ENCODE measurements around the gene TAF9. TPM values are rescaled to one million over a fixed set of nuclear protein-coding genes. Genes with fewer than 3 reads are reported as not detected.
A peak's percentile ranks its signal among the peaks of the same experiment; 100 is the strongest.
"Not testable (repeated sequence)": the region's sequence is repeated elsewhere in the genome, so short reads cannot be mapped to it uniquely, and the experiment has no call there.

TAF9 gene
- total RNA-seq: 21.7 TPM

- peak; percentile 96 for DNase-seq
Observed at GRCh38 chr5:69369340-69370121, at the start of gene TAF9, which contains the start of the genes AK6 and RAD17. Gene TAF9, minus strand, starts transcription at chr5:69369520. Its CDS starts 3,783 bp downstream, at chr5:69365737. Gene AK6, minus strand, starts transcription at chr5:69369520. Its CDS starts 30 bp downstream, at chr5:69369490. Gene RAD17, plus strand, starts transcription at chr5:69369818. Its CDS starts 2,391 bp downstream, at chr5:69372209.

GRCh38 chr5:69418554-69418953 is 49.2 kb upstream of the TAF9 start:
- no peak for DNase-seq

GRCh38 chr5:69416699-69417098 is 47.4 kb upstream of the TAF9 start:
- no peak for DNase-seq

DNA sequence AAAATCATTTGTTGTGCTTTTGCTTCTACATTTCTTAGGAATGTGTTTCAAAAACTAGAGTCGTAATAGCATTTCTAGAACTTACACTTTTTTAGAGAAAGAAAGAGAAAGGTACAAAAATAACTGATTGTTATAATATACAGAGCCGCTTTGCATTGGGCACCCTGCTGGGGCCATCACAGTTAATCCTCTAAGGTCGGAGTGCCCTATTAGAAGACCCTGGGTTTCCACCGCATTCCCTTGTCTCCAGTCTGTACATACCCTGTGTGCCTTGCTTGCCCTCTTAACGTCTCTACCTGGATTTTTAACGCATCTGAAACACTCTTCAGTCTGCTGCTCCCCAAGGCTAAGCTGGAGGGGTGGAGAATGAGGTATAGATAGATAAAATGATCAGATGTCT is 46.9 kb upstream of the TAF9 start:
- DNase-seq: no peak

DNA sequence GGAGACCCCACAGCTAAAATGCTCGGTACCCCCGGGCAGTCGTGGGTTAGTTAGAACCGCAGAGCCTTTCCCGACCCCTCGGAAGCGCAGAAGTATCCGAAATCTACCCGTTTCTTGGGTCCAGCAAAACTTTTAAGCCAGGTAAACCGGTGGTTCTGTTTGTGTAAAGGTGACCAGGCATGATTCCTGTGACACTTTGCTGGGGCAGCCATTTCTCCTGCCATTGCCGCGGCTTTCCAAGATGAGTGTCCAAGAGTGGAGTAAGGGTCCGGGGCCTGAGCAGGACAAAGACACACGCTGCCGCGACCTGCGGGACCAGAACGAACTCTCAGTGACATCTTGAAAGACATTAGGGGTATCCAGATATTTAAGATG is 46.3 kb upstream of the TAF9 start:
- DNase-seq: no peak

GRCh38 chr5:69414885-69415583 is 45.7 kb upstream of the TAF9 start, which contains the start of gene MARVELD2:
Gene MARVELD2, plus strand, starts transcription at chr5:69415116. Its CDS starts 4,270 bp downstream, at chr5:69419386.
- DNase-seq: peak; percentile 61

GRCh38 chr5:69404659-69405330 is 35.5 kb upstream of the TAF9 start:
- no peak for DNase-seq

- no peak for DNase-seq
Observed at GRCh38 chr5:69378376-69378775, 9.1 kb upstream of the TAF9 start.

GRCh38 chr5:69374911-69375446 is 5.7 kb upstream of the TAF9 start:
- DNase-seq: no peak

DNA sequence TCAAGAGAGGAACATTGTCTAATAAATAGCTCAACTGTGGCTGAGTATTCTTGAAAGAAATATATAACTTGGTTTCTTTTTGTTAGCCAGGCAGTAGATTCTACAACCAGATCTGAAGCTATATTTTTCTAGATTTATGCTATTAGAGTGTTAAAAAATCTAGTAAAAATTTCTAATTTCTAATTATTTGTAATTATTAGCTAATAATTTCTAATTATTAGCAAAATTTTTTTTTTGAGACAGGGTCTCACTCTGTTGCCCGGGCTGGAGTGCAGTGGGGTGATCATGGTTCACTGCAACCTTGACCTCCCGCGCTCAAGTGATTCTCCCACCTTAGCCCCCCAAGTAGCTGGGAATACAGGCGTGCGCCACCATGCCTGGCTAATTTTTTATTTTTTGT is 3.1 kb upstream of the TAF9 start:
- DNase-seq: no peak

- not testable (repeated sequence) for DNase-seq
Observed at GRCh38 chr5:69370335-69370734, 1.0 kb upstream of the TAF9 start.

DNA sequence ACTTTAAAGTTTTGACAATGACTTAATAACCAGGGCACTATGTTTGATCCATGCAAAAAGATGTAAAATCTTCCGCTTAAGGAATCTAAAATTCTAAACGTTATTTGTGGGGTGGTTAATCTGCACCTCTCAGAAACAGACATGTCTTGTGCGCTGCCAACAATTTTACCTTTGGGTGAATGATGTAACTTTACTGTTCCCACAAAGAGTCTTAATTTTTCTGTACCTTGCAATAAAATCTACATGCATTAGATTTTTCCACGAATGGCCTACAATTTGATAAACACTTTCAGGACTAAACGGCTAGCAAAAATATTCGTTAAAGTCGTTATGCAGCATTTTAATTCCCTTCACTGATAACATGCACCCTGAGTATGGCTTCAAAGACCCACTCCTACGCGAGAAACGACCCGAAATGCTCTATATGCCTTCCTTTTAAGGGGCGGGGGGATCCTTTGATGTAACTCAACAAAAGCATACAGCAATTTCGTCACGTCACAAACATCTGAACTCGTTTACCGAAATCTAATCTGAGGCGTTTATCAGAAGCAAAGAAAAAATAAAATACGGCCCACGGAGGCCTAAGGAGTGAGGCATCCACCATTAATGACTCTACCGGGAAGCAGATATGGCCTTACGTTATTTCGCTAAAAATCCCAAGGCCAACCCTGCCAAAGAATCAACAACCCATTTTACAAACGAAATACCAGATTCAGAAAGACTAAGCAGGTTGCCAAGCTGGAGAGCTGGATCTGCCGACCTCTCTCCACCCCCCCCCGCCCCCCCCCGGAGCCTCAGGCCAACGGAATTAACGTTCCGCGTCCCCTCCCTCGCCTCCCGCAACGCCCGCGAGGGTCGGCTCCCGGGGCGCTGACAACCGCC is 621 bp downstream of the TAF9 start:
- no peak for DNase-seq

DNA sequence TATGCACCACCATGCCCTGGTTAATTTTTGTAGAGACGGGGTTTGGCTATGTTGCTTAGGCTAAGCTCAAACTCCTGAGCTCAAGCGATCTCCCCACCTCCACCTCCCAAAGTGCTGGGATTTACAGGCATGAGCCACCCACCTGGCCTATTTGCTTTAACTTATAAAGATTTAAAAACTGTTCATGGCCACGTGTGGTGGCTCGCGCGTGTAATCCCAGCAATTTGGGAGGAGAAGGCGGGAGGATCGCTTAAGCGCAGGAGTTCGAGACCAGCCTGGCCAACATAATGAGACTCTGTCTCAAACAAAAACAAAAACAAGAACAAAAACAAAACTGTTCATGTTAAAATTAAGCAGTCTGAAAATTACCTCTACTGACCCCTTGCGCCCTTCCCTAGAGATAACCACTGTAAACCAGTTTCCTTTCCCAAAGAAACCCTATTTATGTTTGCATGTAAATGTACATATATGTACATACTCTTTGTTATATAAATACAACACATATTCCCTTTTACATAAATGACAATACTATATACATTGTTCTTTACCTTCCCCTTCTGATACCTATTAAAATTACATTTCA is 1.5 kb downstream of the TAF9 start:
- DNase-seq: no peak

- DNase-seq: no peak
Observed at GRCh38 chr5:69364850-69365249, 4.5 kb downstream of the TAF9 start.

DNA sequence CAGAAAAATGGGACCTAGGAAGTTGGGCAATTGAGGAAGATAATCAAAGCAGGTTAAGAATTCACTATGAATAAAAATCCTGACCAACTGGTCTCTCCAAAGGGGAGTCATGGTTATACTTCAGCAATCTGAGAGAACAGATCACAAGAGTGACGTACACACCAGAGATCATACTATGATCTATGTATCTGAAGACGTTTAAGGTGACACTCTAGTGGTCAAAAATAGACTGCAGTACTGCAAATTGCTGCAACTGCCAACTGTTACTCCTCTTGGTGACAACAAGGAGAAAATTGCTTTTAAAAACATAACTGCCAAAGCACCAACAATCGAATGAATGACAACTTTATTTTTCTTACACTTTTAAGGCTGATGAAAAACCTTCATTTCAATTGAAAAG is 4.9 kb downstream of the TAF9 start:
- DNase-seq: no peak

- no peak for DNase-seq
Observed at GRCh38 chr5:69360442-69360841, 8.9 kb downstream of the TAF9 start.

DNA sequence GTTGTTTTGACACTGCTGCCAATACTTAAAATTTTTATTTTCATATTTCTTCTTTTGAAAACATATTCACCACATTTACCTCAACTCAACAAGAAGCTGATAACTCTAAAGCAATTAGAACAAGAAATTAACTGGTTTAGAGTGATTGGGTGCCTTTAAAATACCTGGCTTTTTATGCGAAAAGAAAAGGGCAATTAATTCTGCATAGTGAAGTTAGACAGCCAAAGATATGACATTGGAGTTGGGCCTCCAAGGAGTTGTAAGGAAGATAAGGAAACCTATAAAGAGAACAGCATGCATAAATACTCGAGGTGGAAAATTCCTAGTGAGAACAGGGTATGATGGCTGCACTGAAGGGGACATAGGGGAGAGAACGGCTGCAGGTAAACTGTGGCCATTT is 9.6 kb downstream of the TAF9 start:
- DNase-seq: no peak

DNA sequence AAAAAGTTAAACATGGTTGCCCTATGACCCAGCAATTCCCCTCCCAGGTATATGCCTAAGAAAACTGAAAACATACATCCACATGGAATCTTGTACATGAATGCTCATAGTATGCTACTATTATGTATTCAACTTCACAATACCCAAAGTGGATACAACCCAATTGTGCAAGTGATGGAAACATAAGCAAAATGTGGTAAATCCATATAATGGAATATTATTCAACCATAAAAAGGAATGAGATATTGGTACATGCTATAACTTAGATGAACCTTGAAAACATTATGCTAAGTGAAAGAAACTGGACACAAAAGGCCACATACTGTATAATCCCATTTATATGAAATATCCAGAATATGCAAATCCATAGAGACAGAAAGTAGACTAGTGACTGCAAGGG is 18.7 kb downstream of the TAF9 start:
- no peak for DNase-seq

DNA sequence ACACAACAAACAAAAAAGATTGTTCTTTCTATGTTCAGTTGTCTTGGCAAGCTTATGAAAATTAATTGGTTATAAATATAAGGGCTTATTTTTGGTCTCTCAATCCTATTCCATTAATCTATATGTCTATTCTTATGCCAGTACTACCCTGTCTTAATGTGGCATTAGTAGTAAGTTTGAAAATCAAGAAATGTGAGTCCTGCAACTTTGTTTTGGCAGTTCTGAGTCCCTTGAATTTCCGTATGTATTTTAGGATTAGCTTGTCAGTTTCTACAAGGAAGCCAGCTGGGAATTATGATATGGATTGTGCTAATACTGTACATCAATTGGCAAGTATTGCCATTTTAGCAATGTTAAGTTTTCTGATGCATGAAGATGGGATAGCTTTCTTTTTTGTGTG is 26.2 kb downstream of the TAF9 start:
- no peak for DNase-seq

DNA sequence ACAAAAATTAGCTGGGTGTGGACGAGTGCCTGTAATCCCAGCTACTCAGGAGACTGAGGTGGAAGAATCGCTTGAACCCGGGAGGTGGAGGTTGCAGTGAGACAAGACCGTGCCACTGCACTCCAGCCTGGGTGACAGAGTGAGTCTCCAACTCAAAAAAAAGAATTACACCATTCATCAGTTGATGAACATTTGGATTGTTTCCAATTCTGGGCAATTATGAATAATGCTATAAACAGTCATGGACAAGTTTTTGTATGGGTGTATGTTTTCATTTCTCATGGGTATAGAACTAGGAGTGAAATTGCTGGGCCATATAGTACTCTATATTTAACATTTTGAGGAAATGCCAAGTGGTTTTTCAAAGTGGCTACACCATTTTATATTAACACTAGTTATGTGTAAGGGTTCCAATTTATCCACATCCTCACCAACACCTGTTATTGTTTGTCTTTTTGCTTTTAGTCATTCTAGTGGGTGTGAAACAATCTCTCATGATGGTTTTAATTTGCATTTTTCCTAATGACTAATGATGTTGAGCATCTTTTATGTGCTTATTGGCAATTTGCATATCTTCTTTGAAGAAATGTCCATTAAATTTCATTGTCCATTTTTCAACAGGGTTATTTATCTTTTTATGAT is 27.7 kb downstream of the TAF9 start:
- DNase-seq: no peak
